AG04450 (cell line): ENCODE measurements around the gene MICB. TPM values are rescaled to one million over a fixed set of nuclear protein-coding genes. Genes with fewer than 3 reads are reported as not detected.
A peak's percentile ranks its signal among the peaks of the same experiment; 100 is the strongest.

ENCODE experiments used
- CTCF ChIA-PET: fragments of 300-600, 350-600 bp; formaldehyde crosslinking; extraction: SDS; loops from one replicate; lab custom pipeline; 2022; ENCODE audit warnings: antibody characterized with exemption, inconsistent platforms; lab: Charles Lee
- POLR2A ChIA-PET: fragments of 350-600 bp; formaldehyde crosslinking; extraction: SDS; loops from one replicate; lab custom pipeline; 2021; ENCODE audit warnings: antibody characterized with exemption, inconsistent platforms; lab: Yijun Ruan, JAX
- DNase-seq: peaks from one replicate; pipeline ENCODE4 v3.0.0-alpha.2; 2011; ENCODE audit warnings: low read depth, low spot score
- H3K27ac ChIP-seq: one replicate; pipeline ENCODE4 v1.5.1; 2012; ENCODE audit warnings: low read depth, low read length, control low read depth
- H3K27me3 ChIP-seq: one replicate; pipeline ENCODE4 v1.6.0; 2012; ENCODE audit warnings: low read length; ENCODE audit not compliant: control insufficient read depth, insufficient read depth
- H3K4me3 ChIP-seq: 2 replicates; pipeline ENCODE4 v1.5.1; 2011; ENCODE audit warnings: mild to moderate bottlenecking, low read depth, low read length, control low read depth
- H3K9me3 ChIP-seq: 2 replicates; pipeline ENCODE4 v1.5.1; 2012; ENCODE audit warnings: low read length; ENCODE audit not compliant: control insufficient read depth, insufficient read depth
- CTCF ChIP-seq: IDR thresholded peaks from 2 replicates; pipeline ENCODE4 v1.5.1; 2011; ENCODE audit warnings: low read depth, low read length, control low read depth, inconsistent platforms
- polyA plus RNA-seq: library from polyadenylated mRNA; depleted of rRNA; stranded (reverse); fragments of >200 nt; gene quantifications from 2 replicates; pipeline ENCODE4 v1.2.3, GENCODE V29; 2011

Gene MICB
- polyA plus RNA-seq, 1 experiment, result 17.9 TPM

- H3K4me3 ChIP-seq, result no peak overlapping the region
- ChIA-PET CTCF (no interaction called here), POLR2A (no interaction called here)
- DNase-seq, result no peak
- no peak overlapping the region for H3K27ac ChIP-seq
- H3K27me3 ChIP-seq, result peaks cover 22% of the 10 kb centered on the region
- peak; percentile 28; the same call in 1 of the 2 replicates for TF ChIP-seq CTCF
- H3K9me3 ChIP-seq, result no peaks in the 10 kb centered on the region
Measured at GRCh38 chr6:31474871-31475286, 23.1 kb upstream of the MICB start.

- POLR2A ChIA-PET, result no interaction called here
- DNase-seq, result no peak
- Histone ChIP-seq H3K27me3 (peaks cover 22% of the 10 kb centered on the region), H3K4me3 (no peak overlapping the region), H3K27ac (no peak overlapping the region), H3K9me3 (no peaks in the 10 kb centered on the region)
- CTCF ChIA-PET, result no interaction called here
- TF ChIP-seq CTCF, result no peak
Measured at GRCh38 chr6:31476515-31477139, 21.3 kb upstream of the MICB start.

GRCh38 chr6:31477521-31477920 is 20.4 kb upstream of the MICB start:
- Histone ChIP-seq H3K9me3 (no peaks in the 10 kb centered on the region), H3K27ac (no peak overlapping the region), H3K27me3 (peaks cover 25% of the 10 kb centered on the region), H3K4me3 (no peak overlapping the region)
- no peak for TF ChIP-seq CTCF
- no peak for DNase-seq
- POLR2A ChIA-PET, result no interaction called here
- CTCF ChIA-PET, result no interaction called here

- ChIA-PET POLR2A (no interaction called here), CTCF (interaction anchor here (0.6 kb wide), 1 partner anchor 122 kb away, joined by 4 read pairs; no protein-coding TSS in a partner anchor)
- H3K27me3 ChIP-seq, result peaks cover 25% of the 10 kb centered on the region
- no peak overlapping the region for H3K4me3 ChIP-seq
- TF ChIP-seq CTCF, result no peak
- no peaks in the 10 kb centered on the region for H3K9me3 ChIP-seq
- DNase-seq, result no peak
- H3K27ac ChIP-seq, result no peak overlapping the region
Measured at GRCh38 chr6:31478186-31478950, 19.6 kb upstream of the MICB start.
